Tibial nerve (tissue), 4 donors: ENCODE results near the gene INPP1.

ENCODE experiments used
- EP300 ChIP-seq, 2 donors: sonication (generic); formaldehyde crosslinking; IDR thresholded peaks; one replicate each; pipeline ENCODE4 v1.6.1; 2017; ENCODE audit warnings: antibody characterized with exemption in 2 of 2, mild to moderate bottlenecking in 1 of 2
- POLR2A ChIP-seq, 2 donors: fragments of 450-650 bp; IDR thresholded peaks; one replicate each; pipeline ENCODE4 v1.6.1; 2017; ENCODE audit warnings: antibody characterized with exemption in 2 of 2, mild to moderate bottlenecking in 2 of 2, moderate library complexity in 2 of 2
- TF ChIP-seq, protein P1 (sequence below), 5 experiments: fragments of 200-600 bp in 3 of 5; fragments of 450-650 bp in 2 of 5; sonication (generic) in 3 of 5; IDR thresholded peaks; one replicate each; pipeline ENCODE4 v1.5.1; 2016 to 2019; ENCODE audit warnings: antibody characterized with exemption in 5 of 5, mild to moderate bottlenecking in 3 of 5, moderate library complexity in 2 of 5

DNA sequence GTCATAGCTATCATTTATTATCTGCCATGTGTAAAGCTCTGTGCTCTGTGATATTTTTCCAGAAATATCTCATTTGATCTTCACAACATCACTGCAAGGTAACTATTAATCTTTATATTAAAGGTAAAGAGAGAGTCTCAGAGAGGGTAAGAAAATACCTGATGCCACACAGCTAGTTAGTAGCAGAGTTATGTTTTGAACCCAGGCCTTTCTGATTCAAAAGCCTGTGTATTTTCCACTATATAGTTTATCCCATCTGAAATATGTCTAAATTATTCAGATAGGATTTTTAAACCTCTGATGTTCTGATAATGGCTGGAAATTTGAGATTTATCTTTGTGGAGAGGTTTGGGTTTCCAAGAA, 10.1 kb downstream of the INPP1 start:
- TF ChIP-seq, protein P1, sequence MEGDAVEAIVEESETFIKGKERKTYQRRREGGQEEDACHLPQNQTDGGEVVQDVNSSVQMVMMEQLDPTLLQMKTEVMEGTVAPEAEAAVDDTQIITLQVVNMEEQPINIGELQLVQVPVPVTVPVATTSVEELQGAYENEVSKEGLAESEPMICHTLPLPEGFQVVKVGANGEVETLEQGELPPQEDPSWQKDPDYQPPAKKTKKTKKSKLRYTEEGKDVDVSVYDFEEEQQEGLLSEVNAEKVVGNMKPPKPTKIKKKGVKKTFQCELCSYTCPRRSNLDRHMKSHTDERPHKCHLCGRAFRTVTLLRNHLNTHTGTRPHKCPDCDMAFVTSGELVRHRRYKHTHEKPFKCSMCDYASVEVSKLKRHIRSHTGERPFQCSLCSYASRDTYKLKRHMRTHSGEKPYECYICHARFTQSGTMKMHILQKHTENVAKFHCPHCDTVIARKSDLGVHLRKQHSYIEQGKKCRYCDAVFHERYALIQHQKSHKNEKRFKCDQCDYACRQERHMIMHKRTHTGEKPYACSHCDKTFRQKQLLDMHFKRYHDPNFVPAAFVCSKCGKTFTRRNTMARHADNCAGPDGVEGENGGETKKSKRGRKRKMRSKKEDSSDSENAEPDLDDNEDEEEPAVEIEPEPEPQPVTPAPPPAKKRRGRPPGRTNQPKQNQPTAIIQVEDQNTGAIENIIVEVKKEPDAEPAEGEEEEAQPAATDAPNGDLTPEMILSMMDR (IDR thresholded peaks at IDR 0.05) = no peak
- TF ChIP-seq EP300 (IDR thresholded peaks at IDR 0.05) (no peak), POLR2A (IDR thresholded peaks at IDR 0.05) (no peak)
